Measurements from ENCODE around the gene SLC22A23. TPM values are rescaled to one million over a fixed set of nuclear protein-coding genes. Genes with fewer than 3 reads are reported as not detected.

Gene SLC22A23
- total RNA-seq, 1 experiment from 2014 or later: 38.2 TPM

GRCh38 chr6:3432416-3432815, 24.4 kb downstream of the SLC22A23 start:
- H3K4me1 Mint-ChIP-seq: peaks cover 69% of the 10 kb centered on the region
- CTCF ChIA-PET: interaction anchor here (1.0 to 1.3 kb wide), 3 partner anchors 17 to 181 kb away, joined by 3 to 7 read pairs (median 4); no protein-coding TSS in a partner anchor
- DNase-seq (ENCODE audit: low spot score) (no peak), ATAC-seq (no peak)
- H3K4me3 Mint-ChIP-seq: no peak overlapping the region
- H3K27me3 Mint-ChIP-seq (ENCODE audit: low read depth): no peaks in the 10 kb centered on the region
- H3K27ac Mint-ChIP-seq: peak overlapping the region; percentile 83
- peaks cover 10% of the 10 kb centered on the region for H3K9me3 Mint-ChIP-seq
- TF ChIP-seq, protein P1, sequence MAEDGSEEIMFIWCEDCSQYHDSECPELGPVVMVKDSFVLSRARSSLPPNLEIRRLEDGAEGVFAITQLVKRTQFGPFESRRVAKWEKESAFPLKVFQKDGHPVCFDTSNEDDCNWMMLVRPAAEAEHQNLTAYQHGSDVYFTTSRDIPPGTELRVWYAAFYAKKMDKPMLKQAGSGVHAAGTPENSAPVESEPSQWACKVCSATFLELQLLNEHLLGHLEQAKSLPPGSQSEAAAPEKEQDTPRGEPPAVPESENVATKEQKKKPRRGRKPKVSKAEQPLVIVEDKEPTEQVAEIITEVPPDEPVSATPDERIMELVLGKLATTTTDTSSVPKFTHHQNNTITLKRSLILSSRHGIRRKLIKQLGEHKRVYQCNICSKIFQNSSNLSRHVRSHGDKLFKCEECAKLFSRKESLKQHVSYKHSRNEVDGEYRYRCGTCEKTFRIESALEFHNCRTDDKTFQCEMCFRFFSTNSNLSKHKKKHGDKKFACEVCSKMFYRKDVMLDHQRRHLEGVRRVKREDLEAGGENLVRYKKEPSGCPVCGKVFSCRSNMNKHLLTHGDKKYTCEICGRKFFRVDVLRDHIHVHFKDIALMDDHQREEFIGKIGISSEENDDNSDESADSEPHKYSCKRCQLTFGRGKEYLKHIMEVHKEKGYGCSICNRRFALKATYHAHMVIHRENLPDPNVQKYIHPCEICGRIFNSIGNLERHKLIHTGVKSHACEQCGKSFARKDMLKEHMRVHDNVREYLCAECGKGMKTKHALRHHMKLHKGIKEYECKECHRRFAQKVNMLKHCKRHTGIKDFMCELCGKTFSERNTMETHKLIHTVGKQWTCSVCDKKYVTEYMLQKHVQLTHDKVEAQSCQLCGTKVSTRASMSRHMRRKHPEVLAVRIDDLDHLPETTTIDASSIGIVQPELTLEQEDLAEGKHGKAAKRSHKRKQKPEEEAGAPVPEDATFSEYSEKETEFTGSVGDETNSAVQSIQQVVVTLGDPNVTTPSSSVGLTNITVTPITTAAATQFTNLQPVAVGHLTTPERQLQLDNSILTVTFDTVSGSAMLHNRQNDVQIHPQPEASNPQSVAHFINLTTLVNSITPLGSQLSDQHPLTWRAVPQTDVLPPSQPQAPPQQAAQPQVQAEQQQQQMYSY (CRISPR knock-in tag; IDR thresholded peaks at IDR 0.05): peak; percentile 67
- no peak for TF ChIP-seq ATF1 (CRISPR knock-in tag; IDR thresholded peaks at IDR 0.05)
- POLR2A ChIA-PET: no interaction called here
- peaks cover 28% of the 10 kb centered on the region for H3K36me3 Mint-ChIP-seq

DNA sequence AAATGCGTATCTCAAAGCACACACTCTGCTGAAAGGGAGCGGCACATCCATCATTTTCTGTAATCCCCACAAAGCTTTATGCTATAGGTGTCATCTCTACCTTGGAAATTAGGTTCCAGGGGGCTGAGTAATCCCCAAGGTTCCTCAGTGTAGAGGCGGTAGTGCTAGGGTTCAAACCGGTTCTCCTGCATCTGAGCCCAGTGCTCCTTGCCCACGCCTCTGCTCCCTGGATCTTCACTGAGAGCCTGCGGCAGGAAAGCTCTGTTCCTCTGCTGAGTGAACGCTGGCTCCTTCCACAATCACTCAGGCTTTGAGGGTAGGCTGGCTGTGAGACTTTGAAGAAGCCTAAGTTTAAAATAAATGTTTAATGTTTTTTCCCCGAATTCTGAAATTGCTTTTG, 24.9 kb downstream of the SLC22A23 start:
- TF ChIP-seq TEAD4 (CRISPR knock-in tag; IDR thresholded peaks at IDR 0.05) (no peak), NR2C2 (CRISPR knock-in tag; IDR thresholded peaks at IDR 0.05) (no peak), ZNF671 (CRISPR knock-in tag; IDR thresholded peaks at IDR 0.05) (no peak), FOXK1 (CRISPR knock-in tag; IDR thresholded peaks at IDR 0.05) (no peak), IRF2 (CRISPR knock-in tag; IDR thresholded peaks at IDR 0.05; ENCODE audit: borderline replicate concordance, low read depth) (no peak), ZNF317 (CRISPR knock-in tag; IDR thresholded peaks at IDR 0.05; ENCODE audit: borderline replicate concordance, low read depth) (no peak), SMAD4 (CRISPR knock-in tag; IDR thresholded peaks at IDR 0.05) (no peak), NFATC4 (CRISPR knock-in tag; IDR thresholded peaks at IDR 0.05) (no peak), ZBTB21 (CRISPR knock-in tag; IDR thresholded peaks at IDR 0.05; ENCODE audit: borderline replicate concordance) (no peak), SP1 (CRISPR knock-in tag; conservative IDR thresholded peaks at IDR 0.05) (no peak), GRHL2 (CRISPR knock-in tag; IDR thresholded peaks at IDR 0.05; ENCODE audit: insufficient replicate concordance, severe bottlenecking) (no peak), ZNF263 (CRISPR knock-in tag; IDR thresholded peaks at IDR 0.05; ENCODE audit: low read depth) (no peak)
- TF ChIP-seq, protein P2, sequence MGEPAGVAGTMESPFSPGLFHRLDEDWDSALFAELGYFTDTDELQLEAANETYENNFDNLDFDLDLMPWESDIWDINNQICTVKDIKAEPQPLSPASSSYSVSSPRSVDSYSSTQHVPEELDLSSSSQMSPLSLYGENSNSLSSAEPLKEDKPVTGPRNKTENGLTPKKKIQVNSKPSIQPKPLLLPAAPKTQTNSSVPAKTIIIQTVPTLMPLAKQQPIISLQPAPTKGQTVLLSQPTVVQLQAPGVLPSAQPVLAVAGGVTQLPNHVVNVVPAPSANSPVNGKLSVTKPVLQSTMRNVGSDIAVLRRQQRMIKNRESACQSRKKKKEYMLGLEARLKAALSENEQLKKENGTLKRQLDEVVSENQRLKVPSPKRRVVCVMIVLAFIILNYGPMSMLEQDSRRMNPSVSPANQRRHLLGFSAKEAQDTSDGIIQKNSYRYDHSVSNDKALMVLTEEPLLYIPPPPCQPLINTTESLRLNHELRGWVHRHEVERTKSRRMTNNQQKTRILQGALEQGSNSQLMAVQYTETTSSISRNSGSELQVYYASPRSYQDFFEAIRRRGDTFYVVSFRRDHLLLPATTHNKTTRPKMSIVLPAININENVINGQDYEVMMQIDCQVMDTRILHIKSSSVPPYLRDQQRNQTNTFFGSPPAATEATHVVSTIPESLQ (CRISPR knock-in tag; IDR thresholded peaks at IDR 0.05): no peak
- TF ChIP-seq, protein P3, sequence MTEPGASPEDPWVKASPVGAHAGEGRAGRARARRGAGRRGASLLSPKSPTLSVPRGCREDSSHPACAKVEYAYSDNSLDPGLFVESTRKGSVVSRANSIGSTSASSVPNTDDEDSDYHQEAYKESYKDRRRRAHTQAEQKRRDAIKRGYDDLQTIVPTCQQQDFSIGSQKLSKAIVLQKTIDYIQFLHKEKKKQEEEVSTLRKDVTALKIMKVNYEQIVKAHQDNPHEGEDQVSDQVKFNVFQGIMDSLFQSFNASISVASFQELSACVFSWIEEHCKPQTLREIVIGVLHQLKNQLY (CRISPR knock-in tag; IDR thresholded peaks at IDR 0.05): no peak
- TF ChIP-seq, protein P4, sequence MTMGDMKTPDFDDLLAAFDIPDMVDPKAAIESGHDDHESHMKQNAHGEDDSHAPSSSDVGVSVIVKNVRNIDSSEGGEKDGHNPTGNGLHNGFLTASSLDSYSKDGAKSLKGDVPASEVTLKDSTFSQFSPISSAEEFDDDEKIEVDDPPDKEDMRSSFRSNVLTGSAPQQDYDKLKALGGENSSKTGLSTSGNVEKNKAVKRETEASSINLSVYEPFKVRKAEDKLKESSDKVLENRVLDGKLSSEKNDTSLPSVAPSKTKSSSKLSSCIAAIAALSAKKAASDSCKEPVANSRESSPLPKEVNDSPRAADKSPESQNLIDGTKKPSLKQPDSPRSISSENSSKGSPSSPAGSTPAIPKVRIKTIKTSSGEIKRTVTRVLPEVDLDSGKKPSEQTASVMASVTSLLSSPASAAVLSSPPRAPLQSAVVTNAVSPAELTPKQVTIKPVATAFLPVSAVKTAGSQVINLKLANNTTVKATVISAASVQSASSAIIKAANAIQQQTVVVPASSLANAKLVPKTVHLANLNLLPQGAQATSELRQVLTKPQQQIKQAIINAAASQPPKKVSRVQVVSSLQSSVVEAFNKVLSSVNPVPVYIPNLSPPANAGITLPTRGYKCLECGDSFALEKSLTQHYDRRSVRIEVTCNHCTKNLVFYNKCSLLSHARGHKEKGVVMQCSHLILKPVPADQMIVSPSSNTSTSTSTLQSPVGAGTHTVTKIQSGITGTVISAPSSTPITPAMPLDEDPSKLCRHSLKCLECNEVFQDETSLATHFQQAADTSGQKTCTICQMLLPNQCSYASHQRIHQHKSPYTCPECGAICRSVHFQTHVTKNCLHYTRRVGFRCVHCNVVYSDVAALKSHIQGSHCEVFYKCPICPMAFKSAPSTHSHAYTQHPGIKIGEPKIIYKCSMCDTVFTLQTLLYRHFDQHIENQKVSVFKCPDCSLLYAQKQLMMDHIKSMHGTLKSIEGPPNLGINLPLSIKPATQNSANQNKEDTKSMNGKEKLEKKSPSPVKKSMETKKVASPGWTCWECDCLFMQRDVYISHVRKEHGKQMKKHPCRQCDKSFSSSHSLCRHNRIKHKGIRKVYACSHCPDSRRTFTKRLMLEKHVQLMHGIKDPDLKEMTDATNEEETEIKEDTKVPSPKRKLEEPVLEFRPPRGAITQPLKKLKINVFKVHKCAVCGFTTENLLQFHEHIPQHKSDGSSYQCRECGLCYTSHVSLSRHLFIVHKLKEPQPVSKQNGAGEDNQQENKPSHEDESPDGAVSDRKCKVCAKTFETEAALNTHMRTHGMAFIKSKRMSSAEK (CRISPR knock-in tag; IDR thresholded peaks at IDR 0.05; ENCODE audit: borderline replicate concordance): no peak
- TF ChIP-seq, protein P5, sequence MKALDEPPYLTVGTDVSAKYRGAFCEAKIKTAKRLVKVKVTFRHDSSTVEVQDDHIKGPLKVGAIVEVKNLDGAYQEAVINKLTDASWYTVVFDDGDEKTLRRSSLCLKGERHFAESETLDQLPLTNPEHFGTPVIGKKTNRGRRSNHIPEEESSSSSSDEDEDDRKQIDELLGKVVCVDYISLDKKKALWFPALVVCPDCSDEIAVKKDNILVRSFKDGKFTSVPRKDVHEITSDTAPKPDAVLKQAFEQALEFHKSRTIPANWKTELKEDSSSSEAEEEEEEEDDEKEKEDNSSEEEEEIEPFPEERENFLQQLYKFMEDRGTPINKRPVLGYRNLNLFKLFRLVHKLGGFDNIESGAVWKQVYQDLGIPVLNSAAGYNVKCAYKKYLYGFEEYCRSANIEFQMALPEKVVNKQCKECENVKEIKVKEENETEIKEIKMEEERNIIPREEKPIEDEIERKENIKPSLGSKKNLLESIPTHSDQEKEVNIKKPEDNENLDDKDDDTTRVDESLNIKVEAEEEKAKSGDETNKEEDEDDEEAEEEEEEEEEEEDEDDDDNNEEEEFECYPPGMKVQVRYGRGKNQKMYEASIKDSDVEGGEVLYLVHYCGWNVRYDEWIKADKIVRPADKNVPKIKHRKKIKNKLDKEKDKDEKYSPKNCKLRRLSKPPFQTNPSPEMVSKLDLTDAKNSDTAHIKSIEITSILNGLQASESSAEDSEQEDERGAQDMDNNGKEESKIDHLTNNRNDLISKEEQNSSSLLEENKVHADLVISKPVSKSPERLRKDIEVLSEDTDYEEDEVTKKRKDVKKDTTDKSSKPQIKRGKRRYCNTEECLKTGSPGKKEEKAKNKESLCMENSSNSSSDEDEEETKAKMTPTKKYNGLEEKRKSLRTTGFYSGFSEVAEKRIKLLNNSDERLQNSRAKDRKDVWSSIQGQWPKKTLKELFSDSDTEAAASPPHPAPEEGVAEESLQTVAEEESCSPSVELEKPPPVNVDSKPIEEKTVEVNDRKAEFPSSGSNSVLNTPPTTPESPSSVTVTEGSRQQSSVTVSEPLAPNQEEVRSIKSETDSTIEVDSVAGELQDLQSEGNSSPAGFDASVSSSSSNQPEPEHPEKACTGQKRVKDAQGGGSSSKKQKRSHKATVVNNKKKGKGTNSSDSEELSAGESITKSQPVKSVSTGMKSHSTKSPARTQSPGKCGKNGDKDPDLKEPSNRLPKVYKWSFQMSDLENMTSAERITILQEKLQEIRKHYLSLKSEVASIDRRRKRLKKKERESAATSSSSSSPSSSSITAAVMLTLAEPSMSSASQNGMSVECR (CRISPR knock-in tag; IDR thresholded peaks at IDR 0.05; ENCODE audit: borderline replicate concordance): no peak
- H3K9me3 Mint-ChIP-seq: peaks cover 10% of the 10 kb centered on the region
- peak overlapping the region; percentile 83 for H3K27ac Mint-ChIP-seq
- peaks cover 26% of the 10 kb centered on the region for H3K36me3 Mint-ChIP-seq
- no peak for DNase-seq (ENCODE audit: low spot score)
- peaks cover 73% of the 10 kb centered on the region for H3K4me1 Mint-ChIP-seq
- ChIA-PET POLR2A (interaction anchor here (0.5 kb wide), 1 partner anchor 132 kb away, joined by 4 read pairs; no protein-coding TSS in a partner anchor), CTCF (interaction anchor here (0.7 to 1.3 kb wide), 5 partner anchors 17 to 180 kb away, joined by 3 to 7 read pairs (median 4); no protein-coding TSS in a partner anchor)
- no peaks in the 10 kb centered on the region for H3K27me3 Mint-ChIP-seq (ENCODE audit: low read depth)
- H3K4me3 Mint-ChIP-seq: no peak overlapping the region
- ATAC-seq: no peak
